Stimulated activated CD4-positive, alpha-beta T cell treated with anti-CD3 and anti-CD28 coated beads, Interleukin-2, amount 100 ng/mL, for 48 hours (primary cell): ENCODE data around the gene TPD52L2.

ENCODE experiments used
- DNase-seq, 2 donors: peaks; one replicate each; pipeline ENCODE4 v3.0.0-alpha.2; 2020

Gene TPD52L2

DNA sequence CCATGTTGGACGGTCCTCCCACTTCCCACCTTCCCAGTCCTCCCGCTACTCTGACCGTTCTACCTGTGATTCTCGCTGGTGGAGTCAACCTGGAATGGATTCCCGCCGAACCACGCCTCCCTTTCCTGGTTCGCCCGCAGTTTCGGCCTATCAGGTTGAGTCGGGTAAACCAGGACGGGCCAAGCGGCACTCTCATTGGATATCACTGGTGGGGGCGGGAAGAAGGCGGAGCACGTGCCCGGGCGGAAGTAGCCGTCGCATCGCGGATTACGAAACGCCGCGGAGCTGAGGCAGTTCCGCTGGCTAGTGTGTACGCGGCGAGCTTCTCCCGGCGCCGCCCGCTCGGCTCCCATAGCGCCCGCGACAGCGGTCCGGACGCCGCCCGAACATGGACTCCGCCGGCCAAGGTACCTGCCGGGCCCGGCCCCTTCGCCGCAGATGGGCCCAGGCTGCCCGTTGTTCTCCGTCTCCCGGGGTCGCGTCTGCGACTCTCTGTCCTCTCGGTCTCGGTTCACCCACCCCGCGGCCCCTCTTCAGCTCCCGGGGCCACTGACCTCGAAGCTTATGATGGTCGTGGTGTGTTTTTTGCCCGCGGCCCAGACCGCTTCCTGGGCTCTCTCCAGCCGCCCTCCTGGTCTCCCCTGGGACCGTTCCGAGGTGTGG, at the start of gene TPD52L2:
TPD52L2 (plus strand) TSS at position 293 of the 663 bp plus-strand sequence; CDS start at position 389, 96 bp downstream.
- DNase-seq = peak; percentile 95 to 96

DNA sequence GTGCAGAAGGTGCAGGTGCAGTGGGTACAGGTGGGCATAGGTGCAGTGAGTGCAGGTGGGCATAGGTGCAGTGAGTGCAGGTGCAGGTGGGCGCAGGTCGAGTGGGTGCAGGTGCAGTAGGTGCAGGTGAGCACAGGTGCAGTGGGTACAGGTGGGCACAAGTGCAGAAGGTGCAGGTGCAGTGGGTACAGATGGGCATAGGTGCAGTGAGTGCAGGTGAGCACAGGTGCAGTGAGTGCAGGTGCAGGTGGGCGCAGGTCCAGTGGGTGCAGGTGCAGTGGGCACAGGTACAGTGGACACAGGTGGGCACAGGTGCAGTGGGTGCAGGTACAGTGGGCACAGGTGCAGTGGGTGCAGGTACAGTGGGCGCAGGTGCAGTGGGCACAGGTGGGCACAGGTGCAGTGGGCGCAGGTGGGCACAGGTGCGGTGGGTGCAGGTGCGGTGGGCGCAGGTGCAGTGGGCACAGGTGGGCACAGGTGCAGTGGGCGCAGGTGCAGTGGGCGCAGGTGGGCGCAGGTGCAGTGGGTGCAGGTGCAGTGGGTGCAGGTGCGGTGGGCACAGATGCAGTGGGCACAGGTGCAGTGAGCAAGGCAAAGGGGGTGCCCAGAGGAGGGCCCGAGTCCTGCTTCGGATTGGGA, 49.3 kb upstream of the TPD52L2 start:
- no peak for DNase-seq

- DNase-seq = no peak
Observed at GRCh38 chr20:63819224-63819921, 45.7 kb upstream of the TPD52L2 start.

DNA sequence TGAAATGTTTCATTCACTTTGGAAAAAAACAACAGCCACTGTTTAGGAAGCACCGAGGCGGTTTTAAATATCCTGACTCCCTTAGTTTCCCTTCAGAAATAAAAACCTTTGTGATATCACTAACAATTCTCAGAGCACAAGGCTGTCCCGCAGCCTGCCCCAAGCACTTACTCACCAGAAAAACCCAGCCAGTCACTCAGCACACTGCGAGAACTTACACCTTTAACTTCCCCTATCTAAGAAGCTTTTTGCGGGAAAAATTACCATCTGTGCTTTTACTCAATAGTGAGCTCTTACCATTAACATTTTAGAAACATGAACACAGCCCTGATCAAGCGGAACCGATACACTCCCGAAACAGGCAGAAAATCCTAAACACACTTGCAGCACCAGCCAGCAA, 43.3 kb upstream of the TPD52L2 start:
- no peak for DNase-seq

- DNase-seq = no peak
Observed at GRCh38 chr20:63822276-63822696, 42.8 kb upstream of the TPD52L2 start.

- no peak for DNase-seq
Observed at GRCh38 chr20:63823691-63824311, 41.3 kb upstream of the TPD52L2 start.

DNA sequence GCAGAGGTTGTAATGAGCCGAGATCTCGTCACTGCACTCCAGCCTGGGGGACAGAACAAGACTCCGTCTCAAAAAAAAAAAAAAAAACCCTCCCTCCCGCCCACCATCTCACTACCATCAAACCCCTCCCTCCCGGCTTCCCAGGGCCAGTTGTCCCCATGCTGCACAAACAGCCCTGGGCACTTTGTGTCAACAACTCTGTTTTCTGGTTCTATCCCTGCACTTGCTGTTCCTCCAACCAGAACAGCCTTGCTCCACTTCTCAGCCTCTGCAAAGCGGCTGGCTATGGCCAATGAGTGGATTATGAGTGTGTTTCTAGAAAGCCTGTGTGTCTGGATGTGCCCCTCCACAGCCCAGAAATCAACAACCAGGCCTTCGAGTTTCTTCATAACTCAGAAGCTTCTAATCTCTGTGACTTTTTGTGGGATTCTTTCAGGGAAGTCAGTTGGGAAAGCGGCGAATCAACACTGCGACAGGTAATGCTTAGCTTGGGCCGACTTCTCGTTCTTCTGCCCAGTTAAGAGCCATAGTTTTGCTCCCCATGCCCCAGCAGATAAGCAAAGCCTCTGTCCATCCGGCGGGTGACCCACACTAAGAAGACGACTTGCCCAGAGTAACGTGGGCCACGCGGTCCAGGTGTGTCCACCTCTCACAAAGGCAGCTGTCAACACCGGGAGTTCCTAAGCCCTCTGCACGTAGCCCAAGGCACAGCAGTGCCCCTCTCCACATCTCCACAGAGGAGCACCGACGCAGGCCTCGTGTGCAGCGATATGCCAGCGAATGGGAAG, 39.5 kb upstream of the TPD52L2 start:
- no peak for DNase-seq

- no peak for DNase-seq
Observed at GRCh38 chr20:63826753-63827152, 38.3 kb upstream of the TPD52L2 start.

DNA sequence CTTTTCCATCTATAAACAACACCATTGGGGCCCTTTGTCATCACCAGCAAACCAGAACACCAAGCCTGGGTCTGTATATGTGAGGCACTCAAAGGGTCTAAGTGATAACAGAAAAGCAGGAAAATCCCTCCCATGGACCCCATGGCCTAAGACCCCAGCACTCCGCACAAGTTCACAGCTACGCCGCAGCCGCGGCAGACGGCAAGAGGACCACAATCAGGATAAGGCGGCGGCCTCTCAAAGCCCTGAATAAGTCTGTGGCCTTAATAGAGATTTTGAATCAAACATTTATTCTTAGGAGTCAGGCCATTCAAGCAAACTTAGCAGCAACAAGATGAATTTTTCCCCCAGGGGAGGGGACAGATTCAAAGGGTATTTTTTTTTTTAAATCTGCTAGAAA, 36.9 kb upstream of the TPD52L2 start:
- no peak for DNase-seq

GRCh38 chr20:63828545-63828944, 36.5 kb upstream of the TPD52L2 start:
- no peak for DNase-seq

DNA sequence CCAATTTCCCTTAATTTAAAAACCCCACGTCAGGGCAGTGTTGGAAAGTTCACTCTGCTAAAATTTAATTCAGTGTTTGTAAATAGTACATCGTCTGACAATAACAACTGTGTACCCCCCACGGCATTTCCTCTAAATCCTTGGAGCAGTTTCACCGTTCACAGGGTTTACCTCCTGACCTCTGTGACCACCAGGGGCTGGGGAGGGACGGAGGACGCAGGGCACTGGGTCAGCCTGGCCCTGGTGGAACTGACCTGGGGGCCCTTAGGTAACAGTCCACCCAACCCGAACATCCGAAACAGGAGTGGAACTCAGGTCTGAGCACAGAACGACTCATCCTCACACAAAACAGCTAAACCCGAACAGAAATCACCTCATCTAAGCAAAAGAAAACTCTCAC, 36.1 kb upstream of the TPD52L2 start:
- DNase-seq = no peak

DNA sequence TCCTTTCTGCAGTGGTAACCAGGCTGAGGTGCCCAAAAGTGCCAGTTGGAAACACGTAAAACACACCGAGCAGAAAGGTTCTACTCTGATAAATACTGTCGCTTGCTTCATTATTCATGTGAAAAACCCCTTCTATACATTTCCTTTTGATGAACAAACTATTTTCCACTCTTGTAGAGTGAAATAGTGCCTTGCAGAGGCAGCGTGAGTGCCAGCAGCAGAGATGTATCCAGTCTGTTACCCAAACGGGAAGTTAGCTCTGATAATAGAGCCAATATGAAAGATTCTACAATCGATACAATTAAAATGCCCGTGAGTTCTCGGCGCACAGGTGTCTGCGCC, 35.5 kb upstream of the TPD52L2 start:
- DNase-seq = no peak

- DNase-seq = no peak
Observed at GRCh38 chr20:63829945-63830835, 34.9 kb upstream of the TPD52L2 start.

DNA sequence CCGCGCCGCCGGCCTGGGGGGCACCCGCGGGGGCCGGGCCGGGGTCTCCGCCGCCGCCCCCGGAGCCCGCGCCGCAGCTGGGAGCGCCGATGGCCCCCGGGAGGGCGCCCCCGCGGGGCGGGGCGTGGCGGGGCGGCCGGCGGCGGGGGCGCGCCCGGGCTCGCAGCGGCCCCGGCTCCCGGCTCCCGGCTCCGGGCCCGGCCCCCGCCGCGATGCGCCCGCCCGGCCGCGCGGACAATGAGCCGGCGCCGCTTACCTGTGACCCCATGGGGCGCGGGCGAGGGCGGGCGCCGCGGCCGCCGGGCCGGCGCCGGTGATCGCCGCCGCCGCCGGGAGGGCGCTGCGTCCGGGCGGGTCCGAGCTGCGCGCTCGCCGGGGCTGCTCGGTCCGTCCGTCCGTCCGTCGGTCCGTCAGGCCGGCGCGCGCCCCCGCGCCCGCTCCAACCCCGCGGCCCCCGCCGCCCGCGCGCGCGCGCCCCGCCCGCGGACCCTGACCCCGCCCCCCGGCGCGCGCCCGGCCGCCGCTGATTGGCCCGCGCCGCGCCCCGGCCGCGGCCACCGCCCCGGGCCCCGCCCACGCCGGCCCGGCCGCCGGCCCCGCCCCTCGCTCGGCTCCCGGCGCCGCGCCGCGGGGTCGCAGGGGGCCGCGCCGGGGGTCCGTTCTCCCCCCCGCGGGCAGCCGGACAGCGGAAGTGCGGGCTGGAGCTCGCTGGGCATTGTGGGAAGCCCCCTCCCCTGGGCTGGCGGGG, 34.1 kb upstream of the TPD52L2 start, which contains the start of gene ZBTB46:
ZBTB46 (minus strand) TSS at position 424 of the 748 bp plus-strand sequence. CDS start 40,507 bp downstream, outside the sequence.
- peak; percentile 30 to 38 for DNase-seq

GRCh38 chr20:63831646-63831992, 33.5 kb upstream of the TPD52L2 start:
- DNase-seq = no peak

DNA sequence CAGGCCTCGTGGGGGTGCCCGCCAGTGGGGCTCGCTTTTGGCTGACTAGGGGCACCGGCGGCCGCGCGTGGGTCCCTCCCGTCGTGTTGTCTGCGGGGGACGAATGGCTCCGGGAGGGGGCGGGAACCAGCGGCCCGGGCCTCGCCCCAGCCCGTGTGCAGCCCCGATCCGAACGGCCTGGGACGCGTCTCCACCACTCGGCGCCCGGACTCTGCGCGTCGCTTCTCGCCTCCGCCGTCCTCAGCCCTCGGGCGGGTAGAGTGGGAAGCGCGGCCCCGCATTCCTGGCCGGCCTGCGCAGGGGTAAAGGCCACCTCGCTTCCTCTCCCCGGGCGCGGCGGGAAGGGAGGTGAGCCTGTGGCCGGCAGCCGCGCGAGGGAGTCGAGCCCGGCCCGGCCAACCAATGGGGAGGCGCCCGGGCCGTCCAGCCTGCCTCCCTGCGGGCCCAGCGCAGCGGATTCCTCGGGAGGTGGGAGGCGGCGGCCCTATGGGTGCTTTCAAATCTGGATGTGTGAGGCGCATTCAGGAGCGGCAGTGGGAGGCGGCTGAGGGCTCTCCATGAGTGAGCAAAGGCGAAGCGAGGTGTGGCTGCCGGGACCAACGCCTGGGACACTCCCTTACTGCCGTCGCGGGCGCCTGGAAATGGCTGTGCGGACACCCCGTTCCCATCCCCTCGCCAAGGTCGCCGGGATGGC, 32.9 kb upstream of the TPD52L2 start:
- no peak for DNase-seq

- DNase-seq = no peak
Observed at GRCh38 chr20:63833776-63834490, 31.1 kb upstream of the TPD52L2 start.

- no peak for DNase-seq
Observed at GRCh38 chr20:63834491-63834880, 30.6 kb upstream of the TPD52L2 start.

GRCh38 chr20:63835021-63835858, 29.8 kb upstream of the TPD52L2 start:
- DNase-seq = no peak
